Prostate gland (tissue), 2 donors: ENCODE measurements around the gene TMEM178B. TPM values are rescaled to one million over a fixed set of nuclear protein-coding genes. Genes with fewer than 3 reads are reported as not detected.

Source experiments
- DNase-seq: peaks from one replicate; pipeline ENCODE4 v3.0.0-alpha.2; 2019; ENCODE audit warnings: low spot score
- H3K27ac ChIP-seq, 2 donors: fragments of 200-600 bp; sonication (generic); 2 replicates each; pipeline ENCODE4 v1.5.1; 2017 to 2019
- H3K27me3 ChIP-seq: fragments of 200-600 bp; sonication (generic); replicated peaks from 2 replicates; pipeline ENCODE4 v1.5.1; 2019; ENCODE audit not compliant: insufficient read depth
- H3K36me3 ChIP-seq, 2 donors: fragments of 200-600 bp; sonication (generic); 1 replicate in 1 of 2; 2 replicates in 1 of 2; pipeline versions ENCODE4 v1.5.1 to v1.8.1; 2017 to 2019
- H3K4me1 ChIP-seq: fragments of 200-600 bp; sonication (generic); replicated peaks from 2 replicates; pipeline ENCODE4 v1.5.1; 2019
- H3K4me3 ChIP-seq, 2 donors: fragments of 200-600 bp; sonication (generic); 2 replicates each; pipeline ENCODE4 v1.5.1; 2017 to 2019
- H3K9me3 ChIP-seq: fragments of 200-600 bp; sonication (generic); 2 replicates; pipeline ENCODE4 v1.5.1; 2017
- CTCF ChIP-seq, 4 experiments: fragments of 200-600 bp in 2 of 4; fragments of 450-650 bp in 2 of 4; sonication (generic) in 2 of 4; IDR thresholded peaks; 1 replicate in 3 of 4; 2 replicates in 1 of 4; pipeline ENCODE4 v1.5.1; 2016 to 2019; ENCODE audit warnings: antibody characterized with exemption in 4 of 4, mild to moderate bottlenecking in 2 of 4, moderate library complexity in 2 of 4
- POLR2A ChIP-seq: fragments of 450-650 bp; IDR thresholded peaks from one replicate; pipeline ENCODE4 v1.6.1; 2016; ENCODE audit warnings: antibody characterized with exemption, mild to moderate bottlenecking
- POLR2AphosphoS5 ChIP-seq: sonication (generic); formaldehyde crosslinking; IDR thresholded peaks from one replicate; pipeline ENCODE4 v1.6.1; 2017; ENCODE audit warnings: antibody characterized with exemption
- WGBS: methylation state at CpG from one replicate; pipeline ENCODE4 v1.1.5; 2018; 5-methylcytosine and 5-hydroxymethylcytosine counted together
- intact Hi-C: fragments of 100-400 bp; cut with DNase I; formaldehyde crosslinking; loops from one replicate; pipeline ENCODE4 v1.14.2; 2022
- total RNA-seq, 2 donors: library from RNA; depleted of rRNA; stranded (reverse); fragments of >200 nt; gene quantifications; one replicate each; pipeline ENCODE4 v1.1.0, GENCODE V29; 2016

Gene TMEM178B
- total RNA-seq, 2 donors from 2014 or later: 3.4 to 5.2 TPM

GRCh38 chr7:141456298-141456697 is 382.4 kb downstream of the TMEM178B start:
- H3K27ac ChIP-seq: no peak overlapping the region
- no peaks in the 10 kb centered on the region for H3K4me1 ChIP-seq
- DNase-seq: no peak
- TF ChIP-seq POLR2A: no peak
- no peak for TF ChIP-seq POLR2AphosphoS5
- TF ChIP-seq CTCF (IDR thresholded peaks at IDR 0.05): no peak
- no peak overlapping the region for H3K4me3 ChIP-seq
- WGBS: 84% methylated on average over 2 of the region's 2 CpGs
- H3K27me3 ChIP-seq: no peaks in the 10 kb centered on the region
- H3K36me3 ChIP-seq: no peaks in the 10 kb centered on the region
- no peaks in the 10 kb centered on the region for H3K9me3 ChIP-seq
- intact Hi-C loops: no loop called here

DNA sequence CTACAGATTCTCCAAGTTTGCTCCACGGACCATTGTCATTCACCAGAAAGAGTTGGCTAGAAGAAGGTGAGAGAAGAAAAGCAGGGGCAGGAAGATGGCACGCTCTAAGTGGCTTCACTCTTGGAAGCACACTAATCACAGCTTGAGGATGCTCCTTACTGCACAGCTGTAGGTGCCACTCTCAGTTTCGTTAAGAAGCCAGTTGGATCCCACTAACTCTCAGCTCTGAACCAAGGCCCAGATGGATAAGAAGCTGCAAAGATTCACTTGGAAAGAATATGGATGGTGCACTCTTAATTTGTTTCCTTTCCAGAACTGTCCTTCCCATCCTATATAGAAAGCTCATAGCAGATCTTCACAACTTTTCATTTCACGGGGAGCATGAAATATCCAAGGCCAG is 382.8 kb downstream of the TMEM178B start:
- no peak overlapping the region for H3K27ac ChIP-seq
- H3K36me3 ChIP-seq: no peaks in the 10 kb centered on the region
- no peaks in the 10 kb centered on the region for H3K4me1 ChIP-seq
- intact Hi-C loops: no loop called here
- H3K27me3 ChIP-seq: no peaks in the 10 kb centered on the region
- H3K4me3 ChIP-seq: no peak overlapping the region
- no peaks in the 10 kb centered on the region for H3K9me3 ChIP-seq
- TF ChIP-seq POLR2AphosphoS5: no peak
- TF ChIP-seq POLR2A: no peak
- TF ChIP-seq CTCF (IDR thresholded peaks at IDR 0.05): no peak
- WGBS: 86% methylated on average over 4 of the region's 4 CpGs
- no peak for DNase-seq

- TF ChIP-seq POLR2AphosphoS5 (peak; percentile 52), POLR2A (no peak)
- Histone ChIP-seq H3K4me1 (no peaks in the 10 kb centered on the region), H3K9me3 (no peaks in the 10 kb centered on the region), H3K27me3 (no peaks in the 10 kb centered on the region), H3K4me3 (no peak overlapping the region), H3K36me3 (no peaks in the 10 kb centered on the region), H3K27ac (peak overlapping the region in 1 of 2 donors; percentile 43)
- peak; percentile 43 for DNase-seq
- intact Hi-C loops: no loop called here
- WGBS: 23% methylated on average over 16 of the region's 16 CpGs
These were observed 387.2 kb downstream of the TMEM178B start for GRCh38 chr7:141460781-141461715.

GRCh38 chr7:141461924-141462323 is 388.1 kb downstream of the TMEM178B start:
- Histone ChIP-seq H3K27ac (peak overlapping the region in 1 of 2 donors; percentile 43), H3K9me3 (no peaks in the 10 kb centered on the region), H3K4me1 (no peaks in the 10 kb centered on the region), H3K4me3 (no peak overlapping the region), H3K27me3 (no peaks in the 10 kb centered on the region), H3K36me3 (no peaks in the 10 kb centered on the region)
- 74% methylated on average over 6 of the region's 6 CpGs for WGBS
- DNase-seq: no peak
- TF ChIP-seq POLR2A: no peak
- no peak for TF ChIP-seq CTCF (IDR thresholded peaks at IDR 0.05)
- TF ChIP-seq POLR2AphosphoS5: no peak
- intact Hi-C loops: no loop called here

GRCh38 chr7:141462958-141463357 is 389.1 kb downstream of the TMEM178B start:
- H3K9me3 ChIP-seq: no peaks in the 10 kb centered on the region
- no peaks in the 10 kb centered on the region for H3K36me3 ChIP-seq
- no peak overlapping the region for H3K4me3 ChIP-seq
- no peak overlapping the region for H3K27ac ChIP-seq
- no peaks in the 10 kb centered on the region for H3K4me1 ChIP-seq
- intact Hi-C loops: no loop called here
- no peaks in the 10 kb centered on the region for H3K27me3 ChIP-seq
- TF ChIP-seq POLR2AphosphoS5: no peak
- no peak for TF ChIP-seq CTCF (IDR thresholded peaks at IDR 0.05)
- TF ChIP-seq POLR2A: no peak
- DNase-seq: no peak
- WGBS: 49% methylated on average over 4 of the region's 4 CpGs
